SIG-M5 treated with dmso at 0.1 percent for 504 hours (cell line): ENCODE measurements around the gene GYPC.
"Not testable (repeated sequence)": the region's sequence is repeated elsewhere in the genome, so short reads cannot be mapped to it uniquely, and the experiment has no call there.

ENCODE experiments used
- DNase-seq: peaks from one replicate; lab custom pipeline; 2025; ENCODE audit not compliant: unreplicated experiment; lab: John Stamatoyannopoulos, UW

The GYPC gene

GRCh38 chr2:126696644-126697520 is 40.9 kb downstream of the GYPC start:
- no peak for DNase-seq

GRCh38 chr2:126698376-126698775 is 42.4 kb downstream of the GYPC start:
- DNase-seq, result no peak

GRCh38 chr2:126699018-126699417 is 43.1 kb downstream of the GYPC start:
- DNase-seq, result no peak

- no peak for DNase-seq
Observed at GRCh38 chr2:126699716-126700581, 44.0 kb downstream of the GYPC start.

GRCh38 chr2:126700677-126701076 is 44.7 kb downstream of the GYPC start:
- no peak for DNase-seq

- no peak for DNase-seq
Observed at GRCh38 chr2:126703311-126703710, 47.4 kb downstream of the GYPC start.

- DNase-seq, result no peak
Observed at GRCh38 chr2:126704434-126705160, 48.6 kb downstream of the GYPC start.

- no peak for DNase-seq
Observed at GRCh38 chr2:126707191-126707590, 51.2 kb downstream of the GYPC start.

- DNase-seq, result no peak
Observed at GRCh38 chr2:126707941-126708340, 52.0 kb downstream of the GYPC start.

- no peak for DNase-seq
Observed at GRCh38 chr2:126714191-126714965, 58.4 kb downstream of the GYPC start.

GRCh38 chr2:126715111-126715510 is 59.2 kb downstream of the GYPC start:
- DNase-seq, result no peak

GRCh38 chr2:126715576-126716406 is 59.8 kb downstream of the GYPC start:
- DNase-seq, result no peak

GRCh38 chr2:126717277-126717676 is 61.3 kb downstream of the GYPC start:
- not testable (repeated sequence) for DNase-seq

GRCh38 chr2:126717928-126718327 is 62.0 kb downstream of the GYPC start:
- no peak for DNase-seq

- no peak for DNase-seq
Observed at GRCh38 chr2:126719191-126719832, 63.4 kb downstream of the GYPC start.

GRCh38 chr2:126719833-126720351 is 63.9 kb downstream of the GYPC start:
- no peak for DNase-seq

GRCh38 chr2:126720638-126721037 is 64.7 kb downstream of the GYPC start:
- no peak for DNase-seq

GRCh38 chr2:126722081-126722480 is 66.1 kb downstream of the GYPC start:
- DNase-seq, result no peak

- no peak for DNase-seq
Observed at GRCh38 chr2:126722546-126722945, 66.6 kb downstream of the GYPC start.
